HepG2 (cell line): Measurements from ENCODE around the gene EPN2. TPM values are rescaled to one million over a fixed set of nuclear protein-coding genes. Genes with fewer than 3 reads are reported as not detected.

ENCODE experiments used
- GATAD2A ChIP-seq: IDR thresholded peaks from 2 replicates; pipeline ENCODE4 v1.6.1; 2016
- KLF11 ChIP-seq: IDR thresholded peaks from 2 replicates; pipeline ENCODE4 v1.6.1; 2016; ENCODE audit warnings: missing compliant biosample characterization
- NCOA5 ChIP-seq: sonication (generic); formaldehyde crosslinking; IDR thresholded peaks from 2 replicates; pipeline ENCODE4 v1.4.0; 2020; ENCODE audit warnings: missing genetic modification reagents
- ZC3H13 ChIP-seq: sonication (generic); formaldehyde crosslinking; IDR thresholded peaks from 2 replicates; pipeline ENCODE4 v1.8.1; 2023; ENCODE audit warnings: mild to moderate bottlenecking, missing genetic modification reagents, moderate library complexity
- polyA plus RNA-seq, 8 experiments: library from polyadenylated mRNA; depleted of rRNA in 3 of 8; stranded (reverse) in 7 of 8; unstranded in 1 of 8; fragments of >200 nt; fragmentation: Illumina TruSeq in 4 of 8; extraction: Trizol in 4 of 8; gene quantifications; 2 replicates each; pipeline versions ENCODE4 v1.2.1 to v1.2.3, GENCODE V29; 2011 to 2016; ENCODE audit warnings: low read depth in 4 of 8, missing spikeins in 1 of 8, mixed read lengths in 1 of 8; ENCODE audit not compliant: insufficient read depth in 1 of 8
- total RNA-seq, 5 experiments: library from RNA; depleted of rRNA; stranded (reverse); fragments of >200 nt; fragmentation: Illumina TruSeq; extraction: Trizol; gene quantifications; 2 replicates each; pipeline ENCODE4 v1.2.3, GENCODE V29; 2016; ENCODE audit warnings: low read depth in 1 of 5
- TF ChIP-seq, protein P1 (sequence below): sonication (generic); formaldehyde crosslinking; IDR thresholded peaks from 2 replicates; pipeline ENCODE4 v1.4.0; 2020; ENCODE audit warnings: missing genetic modification reagents
- TF ChIP-seq, protein P2 (sequence below): sonication (generic); formaldehyde crosslinking; IDR thresholded peaks from 2 replicates; pipeline ENCODE4 v1.5.1; 2020; ENCODE audit warnings: missing genetic modification reagents, mild to moderate bottlenecking, borderline replicate concordance
- TF ChIP-seq, protein P3 (sequence below): sonication (generic); formaldehyde crosslinking; IDR thresholded peaks from 2 replicates; pipeline ENCODE4 v1.9.0; 2021; ENCODE audit warnings: missing genetic modification reagents, borderline replicate concordance
- TF ChIP-seq, protein P4 (sequence below): sonication (generic); formaldehyde crosslinking; conservative IDR thresholded peaks from 2 replicates; pipeline ENCODE4 v1.8.0; 2022; ENCODE audit warnings: missing genetic modification reagents
- TF ChIP-seq, protein P5 (sequence below): sonication (generic); formaldehyde crosslinking; IDR thresholded peaks from 2 replicates; pipeline ENCODE4 v1.4.0; 2020; ENCODE audit warnings: missing genetic modification reagents
- TF ChIP-seq, protein P6 (sequence below): sonication (generic); formaldehyde crosslinking; conservative IDR thresholded peaks from 2 replicates; pipeline ENCODE4 v1.8.0; 2022; ENCODE audit warnings: low read depth, missing genetic modification reagents
- TF ChIP-seq, protein P7 (sequence below): sonication (generic); IDR thresholded peaks from 2 replicates; pipeline ENCODE4 v1.6.1; 2016; ENCODE audit warnings: low read depth, borderline replicate concordance

The EPN2 gene
- total and polyA plus RNA-seq, 2 of the 13 experiments (the other 11 are each of a cell fraction or from before 2014, with no cell fraction given), result 7.8 to 19.2 TPM

DNA sequence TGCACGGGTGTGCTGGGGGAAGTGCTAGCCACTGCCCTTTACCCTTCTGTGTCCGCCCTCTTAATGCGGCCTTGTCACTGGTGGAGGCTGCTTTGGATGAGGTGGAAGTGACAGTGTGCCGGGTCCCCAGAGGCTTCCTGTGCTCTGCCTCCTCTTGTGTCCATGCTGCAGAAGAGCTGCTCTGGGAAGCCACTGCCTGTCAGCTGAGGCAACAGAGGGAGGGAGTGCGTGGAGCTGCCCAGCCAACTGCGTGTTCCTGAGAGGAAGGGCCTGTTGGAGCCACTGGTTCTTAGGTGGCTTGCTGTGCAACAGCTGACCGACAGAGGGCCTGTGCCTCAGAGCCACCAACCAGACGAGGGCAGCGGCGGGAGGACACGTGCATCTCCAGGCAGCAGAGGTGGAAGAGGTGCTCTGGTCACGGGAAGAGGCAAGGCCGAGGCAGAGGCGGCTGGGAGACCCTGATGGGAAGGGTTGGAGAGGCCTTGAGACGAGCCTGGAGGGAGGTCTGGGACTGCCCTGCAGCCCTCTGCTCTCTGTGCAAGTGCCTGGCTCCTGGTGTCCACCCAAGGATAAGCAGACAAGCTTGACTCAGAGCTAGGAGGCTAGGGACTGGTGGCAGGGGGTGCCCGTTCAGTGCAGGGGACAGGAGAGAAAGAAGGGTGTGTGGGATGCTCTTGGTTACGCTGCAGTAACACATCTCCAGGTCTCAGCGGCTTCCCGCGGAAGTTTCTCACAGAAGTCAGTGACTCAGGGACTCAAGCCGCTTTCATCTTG lies 100.0 kb downstream of the EPN2 start (continued):
- TF ChIP-seq, protein P1, sequence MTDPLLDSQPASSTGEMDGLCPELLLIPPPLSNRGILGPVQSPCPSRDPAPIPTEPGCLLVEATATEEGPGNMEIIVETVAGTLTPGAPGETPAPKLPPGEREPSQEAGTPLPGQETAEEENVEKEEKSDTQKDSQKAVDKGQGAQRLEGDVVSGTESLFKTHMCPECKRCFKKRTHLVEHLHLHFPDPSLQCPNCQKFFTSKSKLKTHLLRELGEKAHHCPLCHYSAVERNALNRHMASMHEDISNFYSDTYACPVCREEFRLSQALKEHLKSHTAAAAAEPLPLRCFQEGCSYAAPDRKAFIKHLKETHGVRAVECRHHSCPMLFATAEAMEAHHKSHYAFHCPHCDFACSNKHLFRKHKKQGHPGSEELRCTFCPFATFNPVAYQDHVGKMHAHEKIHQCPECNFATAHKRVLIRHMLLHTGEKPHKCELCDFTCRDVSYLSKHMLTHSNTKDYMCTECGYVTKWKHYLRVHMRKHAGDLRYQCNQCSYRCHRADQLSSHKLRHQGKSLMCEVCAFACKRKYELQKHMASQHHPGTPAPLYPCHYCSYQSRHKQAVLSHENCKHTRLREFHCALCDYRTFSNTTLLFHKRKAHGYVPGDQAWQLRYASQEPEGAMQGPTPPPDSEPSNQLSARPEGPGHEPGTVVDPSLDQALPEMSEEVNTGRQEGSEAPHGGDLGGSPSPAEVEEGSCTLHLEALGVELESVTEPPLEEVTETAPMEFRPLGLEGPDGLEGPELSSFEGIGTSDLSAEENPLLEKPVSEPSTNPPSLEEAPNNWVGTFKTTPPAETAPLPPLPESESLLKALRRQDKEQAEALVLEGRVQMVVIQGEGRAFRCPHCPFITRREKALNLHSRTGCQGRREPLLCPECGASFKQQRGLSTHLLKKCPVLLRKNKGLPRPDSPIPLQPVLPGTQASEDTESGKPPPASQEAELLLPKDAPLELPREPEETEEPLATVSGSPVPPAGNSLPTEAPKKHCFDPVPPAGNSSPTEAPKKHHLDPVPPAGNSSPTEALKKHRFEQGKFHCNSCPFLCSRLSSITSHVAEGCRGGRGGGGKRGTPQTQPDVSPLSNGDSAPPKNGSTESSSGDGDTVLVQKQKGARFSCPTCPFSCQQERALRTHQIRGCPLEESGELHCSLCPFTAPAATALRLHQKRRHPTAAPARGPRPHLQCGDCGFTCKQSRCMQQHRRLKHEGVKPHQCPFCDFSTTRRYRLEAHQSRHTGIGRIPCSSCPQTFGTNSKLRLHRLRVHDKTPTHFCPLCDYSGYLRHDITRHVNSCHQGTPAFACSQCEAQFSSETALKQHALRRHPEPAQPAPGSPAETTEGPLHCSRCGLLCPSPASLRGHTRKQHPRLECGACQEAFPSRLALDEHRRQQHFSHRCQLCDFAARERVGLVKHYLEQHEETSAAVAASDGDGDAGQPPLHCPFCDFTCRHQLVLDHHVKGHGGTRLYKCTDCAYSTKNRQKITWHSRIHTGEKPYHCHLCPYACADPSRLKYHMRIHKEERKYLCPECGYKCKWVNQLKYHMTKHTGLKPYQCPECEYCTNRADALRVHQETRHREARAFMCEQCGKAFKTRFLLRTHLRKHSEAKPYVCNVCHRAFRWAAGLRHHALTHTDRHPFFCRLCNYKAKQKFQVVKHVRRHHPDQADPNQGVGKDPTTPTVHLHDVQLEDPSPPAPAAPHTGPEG (CRISPR knock-in tag), result no peak
- TF ChIP-seq, protein P2, sequence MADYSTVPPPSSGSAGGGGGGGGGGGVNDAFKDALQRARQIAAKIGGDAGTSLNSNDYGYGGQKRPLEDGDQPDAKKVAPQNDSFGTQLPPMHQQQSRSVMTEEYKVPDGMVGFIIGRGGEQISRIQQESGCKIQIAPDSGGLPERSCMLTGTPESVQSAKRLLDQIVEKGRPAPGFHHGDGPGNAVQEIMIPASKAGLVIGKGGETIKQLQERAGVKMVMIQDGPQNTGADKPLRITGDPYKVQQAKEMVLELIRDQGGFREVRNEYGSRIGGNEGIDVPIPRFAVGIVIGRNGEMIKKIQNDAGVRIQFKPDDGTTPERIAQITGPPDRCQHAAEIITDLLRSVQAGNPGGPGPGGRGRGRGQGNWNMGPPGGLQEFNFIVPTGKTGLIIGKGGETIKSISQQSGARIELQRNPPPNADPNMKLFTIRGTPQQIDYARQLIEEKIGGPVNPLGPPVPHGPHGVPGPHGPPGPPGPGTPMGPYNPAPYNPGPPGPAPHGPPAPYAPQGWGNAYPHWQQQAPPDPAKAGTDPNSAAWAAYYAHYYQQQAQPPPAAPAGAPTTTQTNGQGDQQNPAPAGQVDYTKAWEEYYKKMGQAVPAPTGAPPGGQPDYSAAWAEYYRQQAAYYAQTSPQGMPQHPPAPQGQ (CRISPR knock-in tag), result no peak
- TF ChIP-seq, protein P3, sequence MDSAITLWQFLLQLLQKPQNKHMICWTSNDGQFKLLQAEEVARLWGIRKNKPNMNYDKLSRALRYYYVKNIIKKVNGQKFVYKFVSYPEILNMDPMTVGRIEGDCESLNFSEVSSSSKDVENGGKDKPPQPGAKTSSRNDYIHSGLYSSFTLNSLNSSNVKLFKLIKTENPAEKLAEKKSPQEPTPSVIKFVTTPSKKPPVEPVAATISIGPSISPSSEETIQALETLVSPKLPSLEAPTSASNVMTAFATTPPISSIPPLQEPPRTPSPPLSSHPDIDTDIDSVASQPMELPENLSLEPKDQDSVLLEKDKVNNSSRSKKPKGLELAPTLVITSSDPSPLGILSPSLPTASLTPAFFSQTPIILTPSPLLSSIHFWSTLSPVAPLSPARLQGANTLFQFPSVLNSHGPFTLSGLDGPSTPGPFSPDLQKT (CRISPR knock-in tag), result no peak
- TF ChIP-seq, protein P4, sequence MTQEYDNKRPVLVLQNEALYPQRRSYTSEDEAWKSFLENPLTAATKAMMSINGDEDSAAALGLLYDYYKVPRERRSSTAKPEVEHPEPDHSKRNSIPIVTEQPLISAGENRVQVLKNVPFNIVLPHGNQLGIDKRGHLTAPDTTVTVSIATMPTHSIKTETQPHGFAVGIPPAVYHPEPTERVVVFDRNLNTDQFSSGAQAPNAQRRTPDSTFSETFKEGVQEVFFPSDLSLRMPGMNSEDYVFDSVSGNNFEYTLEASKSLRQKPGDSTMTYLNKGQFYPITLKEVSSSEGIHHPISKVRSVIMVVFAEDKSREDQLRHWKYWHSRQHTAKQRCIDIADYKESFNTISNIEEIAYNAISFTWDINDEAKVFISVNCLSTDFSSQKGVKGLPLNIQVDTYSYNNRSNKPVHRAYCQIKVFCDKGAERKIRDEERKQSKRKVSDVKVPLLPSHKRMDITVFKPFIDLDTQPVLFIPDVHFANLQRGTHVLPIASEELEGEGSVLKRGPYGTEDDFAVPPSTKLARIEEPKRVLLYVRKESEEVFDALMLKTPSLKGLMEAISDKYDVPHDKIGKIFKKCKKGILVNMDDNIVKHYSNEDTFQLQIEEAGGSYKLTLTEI (CRISPR knock-in tag), result no peak
- TF ChIP-seq GATAD2A (CRISPR knock-in tag) (peak; percentile 67; the same call in 1 of the 2 replicates), ZC3H13 (CRISPR knock-in tag) (no peak), NCOA5 (no peak), KLF11 (CRISPR knock-in tag) (no peak)
- TF ChIP-seq, protein P5, sequence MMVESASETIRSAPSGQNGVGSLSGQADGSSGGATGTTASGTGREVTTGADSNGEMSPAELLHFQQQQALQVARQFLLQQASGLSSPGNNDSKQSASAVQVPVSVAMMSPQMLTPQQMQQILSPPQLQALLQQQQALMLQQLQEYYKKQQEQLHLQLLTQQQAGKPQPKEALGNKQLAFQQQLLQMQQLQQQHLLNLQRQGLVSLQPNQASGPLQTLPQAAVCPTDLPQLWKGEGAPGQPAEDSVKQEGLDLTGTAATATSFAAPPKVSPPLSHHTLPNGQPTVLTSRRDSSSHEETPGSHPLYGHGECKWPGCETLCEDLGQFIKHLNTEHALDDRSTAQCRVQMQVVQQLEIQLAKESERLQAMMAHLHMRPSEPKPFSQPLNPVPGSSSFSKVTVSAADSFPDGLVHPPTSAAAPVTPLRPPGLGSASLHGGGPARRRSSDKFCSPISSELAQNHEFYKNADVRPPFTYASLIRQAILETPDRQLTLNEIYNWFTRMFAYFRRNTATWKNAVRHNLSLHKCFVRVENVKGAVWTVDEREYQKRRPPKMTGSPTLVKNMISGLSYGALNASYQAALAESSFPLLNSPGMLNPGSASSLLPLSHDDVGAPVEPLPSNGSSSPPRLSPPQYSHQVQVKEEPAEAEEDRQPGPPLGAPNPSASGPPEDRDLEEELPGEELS (CRISPR knock-in tag), result no peak
- TF ChIP-seq, protein P6, sequence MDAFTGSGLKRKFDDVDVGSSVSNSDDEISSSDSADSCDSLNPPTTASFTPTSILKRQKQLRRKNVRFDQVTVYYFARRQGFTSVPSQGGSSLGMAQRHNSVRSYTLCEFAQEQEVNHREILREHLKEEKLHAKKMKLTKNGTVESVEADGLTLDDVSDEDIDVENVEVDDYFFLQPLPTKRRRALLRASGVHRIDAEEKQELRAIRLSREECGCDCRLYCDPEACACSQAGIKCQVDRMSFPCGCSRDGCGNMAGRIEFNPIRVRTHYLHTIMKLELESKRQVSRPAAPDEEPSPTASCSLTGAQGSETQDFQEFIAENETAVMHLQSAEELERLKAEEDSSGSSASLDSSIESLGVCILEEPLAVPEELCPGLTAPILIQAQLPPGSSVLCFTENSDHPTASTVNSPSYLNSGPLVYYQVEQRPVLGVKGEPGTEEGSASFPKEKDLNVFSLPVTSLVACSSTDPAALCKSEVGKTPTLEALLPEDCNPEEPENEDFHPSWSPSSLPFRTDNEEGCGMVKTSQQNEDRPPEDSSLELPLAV (CRISPR knock-in tag), result no peak
- TF ChIP-seq, protein P7, sequence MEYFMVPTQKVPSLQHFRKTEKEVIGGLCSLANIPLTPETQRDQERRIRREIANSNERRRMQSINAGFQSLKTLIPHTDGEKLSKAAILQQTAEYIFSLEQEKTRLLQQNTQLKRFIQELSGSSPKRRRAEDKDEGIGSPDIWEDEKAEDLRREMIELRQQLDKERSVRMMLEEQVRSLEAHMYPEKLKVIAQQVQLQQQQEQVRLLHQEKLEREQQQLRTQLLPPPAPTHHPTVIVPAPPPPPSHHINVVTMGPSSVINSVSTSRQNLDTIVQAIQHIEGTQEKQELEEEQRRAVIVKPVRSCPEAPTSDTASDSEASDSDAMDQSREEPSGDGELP, result peak; percentile 71; the same call in 1 of the 2 replicates
